PC-9 (cell line): ENCODE data around the gene FAM20C. TPM values are rescaled to one million over a fixed set of nuclear protein-coding genes. Genes with fewer than 3 reads are reported as not detected.

Source experiments
- BruUV-seq: library from RNA; stranded (reverse); fragments of 400-500 nt; replicated peaks from 2 replicates; lab custom pipeline; 2021; lab: Mats Ljungman, UMichigan
- CTCF ChIA-PET: fragments of 300-600 bp; sonication (Branson Sonifier 250); formaldehyde crosslinking; loops from one replicate; lab custom pipeline; 2022; ENCODE audit warnings: antibody characterized with exemption; lab: Charles Lee
- POLR2A ChIA-PET: fragments of 300-600 bp; sonication (Branson Sonifier 250); formaldehyde crosslinking; loops from one replicate; lab custom pipeline; 2022; ENCODE audit warnings: antibody characterized with exemption; ENCODE audit not compliant: unreplicated experiment; lab: Charles Lee
- DNase-seq, 2 experiments: peaks; one replicate each; pipeline versions ENCODE4 v3.0.0 to v3.0.0-alpha.2; 2015 to 2022; ENCODE audit warnings: mixed read lengths in 1 of 2
- H2AFZ ChIP-seq: fragments of 200-600 bp; sonication (generic); 2 replicates; pipeline ENCODE4 v1.8.1; 2017; ENCODE audit warnings: antibody characterized with exemption
- H3F3A ChIP-seq: fragments of 200-600 bp; sonication (generic); 2 replicates; pipeline ENCODE4 v1.8.1; 2017; ENCODE audit warnings: antibody characterized with exemption, mild to moderate bottlenecking, low read depth; ENCODE audit not compliant: insufficient read depth
- H3K27ac ChIP-seq: fragments of 200-600 bp; sonication (generic); 2 replicates; pipeline ENCODE4 v1.6.1; 2016; ENCODE audit warnings: mixed run types
- H3K27me3 ChIP-seq: fragments of 200-600 bp; sonication (generic); 2 replicates; pipeline ENCODE4 v1.6.1; 2016; ENCODE audit warnings: low read depth, mixed run types; ENCODE audit not compliant: insufficient read depth
- H3K36me3 ChIP-seq: fragments of 200-600 bp; sonication (generic); 2 replicates; pipeline ENCODE4 v1.6.1; 2016; ENCODE audit warnings: low read depth, mixed run types
- H3K4me1 ChIP-seq: fragments of 200-600 bp; sonication (generic); replicated peaks from 2 replicates; pipeline ENCODE4 v1.6.1; 2016; ENCODE audit warnings: mixed run types; ENCODE audit not compliant: insufficient read depth
- H3K4me2 ChIP-seq: fragments of 200-600 bp; sonication (generic); 2 replicates; pipeline ENCODE4 v1.6.1; 2017; ENCODE audit warnings: mixed run types
- H3K4me3 ChIP-seq: fragments of 200-600 bp; sonication (generic); 2 replicates; pipeline ENCODE4 v1.6.1; 2016; ENCODE audit warnings: mixed run types
- H3K79me2 ChIP-seq: fragments of 200-600 bp; sonication (generic); 2 replicates; pipeline ENCODE4 v1.6.1; 2017; ENCODE audit warnings: low read depth, mixed run types
- H3K9me2 ChIP-seq: fragments of 200-600 bp; sonication (generic); 2 replicates; pipeline ENCODE4 v1.8.1; 2017; ENCODE audit warnings: mild to moderate bottlenecking; ENCODE audit not compliant: insufficient read depth
- H3K9me3 ChIP-seq: fragments of 200-600 bp; sonication (generic); 2 replicates; pipeline ENCODE4 v1.8.1; 2016; ENCODE audit warnings: low read depth; ENCODE audit not compliant: insufficient read depth
- H4K20me1 ChIP-seq: fragments of 200-600 bp; sonication (generic); 2 replicates; pipeline ENCODE4 v1.8.1; 2017; ENCODE audit not compliant: insufficient read depth
- CTCF ChIP-seq: fragments of 200-600 bp; sonication (generic); conservative IDR thresholded peaks from 2 replicates; pipeline ENCODE4 v1.6.1; 2017; ENCODE audit warnings: mixed run types, antibody characterized with exemption, mild to moderate bottlenecking, moderate library complexity
- EZH2 ChIP-seq: fragments of 200-600 bp; sonication (generic); IDR thresholded peaks from 2 replicates; pipeline ENCODE4 v1.8.0; 2017; ENCODE audit warnings: antibody characterized with exemption, low read depth
- intact Hi-C: fragments of 100-400 bp; cut with micrococcal nuclease; formaldehyde crosslinking; loops from one replicate; pipeline ENCODE4 v1.10.0; 2022; ENCODE audit not compliant: unreplicated experiment
- total RNA-seq: library from RNA; stranded (reverse); gene quantifications from 2 replicates; pipeline ENCODE4 v1.2.3, GENCODE V29; 2021

FAM20C gene
- total RNA-seq, 1 experiment from 2014 or later, result 31.0 TPM

GRCh38 chr7:149791-150636 is 42.4 kb upstream of the FAM20C start:
- DNase-seq, result peak in 1 of 2 experiments; percentile 60
- H3F3A ChIP-seq, result peaks cover 19% of the 10 kb centered on the region; the same call in 1 of the 2 replicates
- TSS peak; percentile 97 for BruUV-seq
- TF ChIP-seq CTCF (no peak), EZH2 (no peak)
- no peaks in the 10 kb centered on the region for H3K9me3 ChIP-seq
- H2AFZ ChIP-seq, result peak overlapping the region; percentile 99
- 0 out of 2 replicates have a peak, but pooled peaks cover 10% of the 10 kb centered on the region for H3K79me2 ChIP-seq
- H3K4me2 ChIP-seq, result peak overlapping the region; percentile 81
- H4K20me1 ChIP-seq, result no peaks in the 10 kb centered on the region
- no peaks in the 10 kb centered on the region for H3K27me3 ChIP-seq
- H3K27ac ChIP-seq, result peak overlapping the region; percentile 92
- peaks cover 26% of the 10 kb centered on the region for H3K4me1 ChIP-seq
- H3K4me3 ChIP-seq, result peak overlapping the region; percentile 57
- POLR2A ChIA-PET, result interaction anchor here (0.6 to 1.0 kb wide), 2 partner anchors 37 to 42 kb away, joined by 4 to 8 read pairs; partner anchors contain the start of gene FAM20C
- H3K9me2 ChIP-seq, result no peaks in the 10 kb centered on the region
- CTCF ChIA-PET, result interaction anchor here (0.6 kb wide), 1 partner anchor 42 kb away, joined by 3 read pairs; no protein-coding TSS in a partner anchor
- intact Hi-C loops, result loop anchor here (1.0 kb wide), 1 partner anchor 42 kb away; the partner anchor contains the start of gene FAM20C
- H3K36me3 ChIP-seq, result peaks cover 17% of the 10 kb centered on the region; the same call in 1 of the 2 replicates

- peak overlapping the region; percentile 81 for H3K4me2 ChIP-seq
- POLR2A ChIA-PET, result no interaction called here
Observed at GRCh38 chr7:150811-151221, 41.6 kb upstream of the FAM20C start.

More at GRCh38 chr7:150811-151221, 41.6 kb upstream of the FAM20C start:
- peaks cover 17% of the 10 kb centered on the region; the same call in 1 of the 2 replicates for H3K36me3 ChIP-seq
- H3K27ac ChIP-seq, result no peak overlapping the region
- peaks cover 34% of the 10 kb centered on the region for H3K4me1 ChIP-seq
- 0 out of 2 replicates have a peak, but pooled peaks cover 10% of the 10 kb centered on the region for H3K79me2 ChIP-seq
- no peaks in the 10 kb centered on the region for H3K9me2 ChIP-seq
- peaks cover 20% of the 10 kb centered on the region; the same call in 1 of the 2 replicates for H3F3A ChIP-seq
- DNase-seq, result no peak
- H3K9me3 ChIP-seq, result no peaks in the 10 kb centered on the region
- H3K27me3 ChIP-seq, result no peaks in the 10 kb centered on the region
- CTCF ChIA-PET, result no interaction called here
- H4K20me1 ChIP-seq, result no peaks in the 10 kb centered on the region
- BruUV-seq, result no TSS peak
- H3K4me3 ChIP-seq, result no peak overlapping the region; the same call in 1 of the 2 replicates
- H2AFZ ChIP-seq, result no peak overlapping the region
- TF ChIP-seq EZH2, result no peak
- TF ChIP-seq CTCF, result no peak
- intact Hi-C loops, result no loop called here
